GM23338 (cell line): ENCODE measurements around the gene COL26A1.

Source experiments
- EZH2 ChIP-seq: fragments of 200-600 bp; sonication (generic); IDR thresholded peaks from one replicate; pipeline ENCODE4 v1.8.0; 2017; ENCODE audit warnings: antibody characterized with exemption, mild to moderate bottlenecking, low read depth; ENCODE audit not compliant: unreplicated experiment
- TF ChIP-seq, protein P1 (sequence below), 2 experiments: fragments of 200-600 bp in 1 of 2; sonication (generic) in 1 of 2; conservative IDR thresholded peaks; 2 replicates each; pipeline versions ENCODE4 v1.5.1 to v1.6.1; 2016 to 2017; ENCODE audit warnings: antibody characterized with exemption in 2 of 2, low read depth in 2 of 2, mild to moderate bottlenecking in 2 of 2, moderate library complexity in 1 of 2

DNA sequence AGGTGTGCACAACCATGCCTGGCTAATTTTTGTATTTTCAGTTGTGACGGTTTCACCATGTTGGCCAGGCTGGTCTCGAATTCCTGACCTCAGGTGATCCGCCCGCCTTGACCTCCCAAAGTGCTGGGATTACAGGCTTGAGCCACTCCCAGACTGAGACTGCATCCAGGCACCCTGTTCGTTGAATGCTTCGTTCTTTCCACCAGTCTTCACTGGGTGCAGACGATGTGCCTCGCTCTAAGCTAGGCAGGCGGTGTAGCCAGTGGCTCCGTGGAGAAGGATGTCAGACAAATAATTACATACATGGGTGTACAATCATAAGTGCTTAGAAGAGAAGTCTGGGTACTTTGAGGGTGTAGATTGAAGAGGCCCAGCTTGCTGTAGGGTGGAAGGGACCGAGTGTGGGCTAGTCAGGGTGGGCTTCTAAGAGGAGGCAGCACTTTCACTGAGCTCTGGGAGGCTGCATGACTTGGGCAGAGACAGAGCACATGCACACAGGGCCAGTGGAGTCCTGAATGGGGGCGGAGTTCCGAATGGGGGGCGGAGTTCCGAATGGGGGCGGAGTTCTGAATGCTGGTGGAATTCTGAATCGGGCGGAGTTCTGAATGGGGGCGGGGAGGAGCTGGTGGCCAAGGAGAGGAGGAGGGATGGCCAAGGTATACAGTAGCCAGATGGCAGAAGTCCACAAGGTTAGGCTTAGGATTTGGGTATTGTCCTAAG is 74.3 kb downstream of the COL26A1 start:
- TF ChIP-seq, protein P1, sequence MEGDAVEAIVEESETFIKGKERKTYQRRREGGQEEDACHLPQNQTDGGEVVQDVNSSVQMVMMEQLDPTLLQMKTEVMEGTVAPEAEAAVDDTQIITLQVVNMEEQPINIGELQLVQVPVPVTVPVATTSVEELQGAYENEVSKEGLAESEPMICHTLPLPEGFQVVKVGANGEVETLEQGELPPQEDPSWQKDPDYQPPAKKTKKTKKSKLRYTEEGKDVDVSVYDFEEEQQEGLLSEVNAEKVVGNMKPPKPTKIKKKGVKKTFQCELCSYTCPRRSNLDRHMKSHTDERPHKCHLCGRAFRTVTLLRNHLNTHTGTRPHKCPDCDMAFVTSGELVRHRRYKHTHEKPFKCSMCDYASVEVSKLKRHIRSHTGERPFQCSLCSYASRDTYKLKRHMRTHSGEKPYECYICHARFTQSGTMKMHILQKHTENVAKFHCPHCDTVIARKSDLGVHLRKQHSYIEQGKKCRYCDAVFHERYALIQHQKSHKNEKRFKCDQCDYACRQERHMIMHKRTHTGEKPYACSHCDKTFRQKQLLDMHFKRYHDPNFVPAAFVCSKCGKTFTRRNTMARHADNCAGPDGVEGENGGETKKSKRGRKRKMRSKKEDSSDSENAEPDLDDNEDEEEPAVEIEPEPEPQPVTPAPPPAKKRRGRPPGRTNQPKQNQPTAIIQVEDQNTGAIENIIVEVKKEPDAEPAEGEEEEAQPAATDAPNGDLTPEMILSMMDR (conservative IDR thresholded peaks at IDR 0.05; ENCODE audit: low read depth in 2 of 2) = no peak
- TF ChIP-seq EZH2 = no peak
